Measurements from ENCODE around the gene RBM39. TPM values are rescaled to one million over a fixed set of nuclear protein-coding genes. Genes with fewer than 3 reads are reported as not detected.

Gene RBM39
- total and polyA plus RNA-seq, 9 of the 15 experiments (the other 6 are each of a cell fraction or from before 2014, with no cell fraction given), result 143 to 319 (median 228) TPM

DNA sequence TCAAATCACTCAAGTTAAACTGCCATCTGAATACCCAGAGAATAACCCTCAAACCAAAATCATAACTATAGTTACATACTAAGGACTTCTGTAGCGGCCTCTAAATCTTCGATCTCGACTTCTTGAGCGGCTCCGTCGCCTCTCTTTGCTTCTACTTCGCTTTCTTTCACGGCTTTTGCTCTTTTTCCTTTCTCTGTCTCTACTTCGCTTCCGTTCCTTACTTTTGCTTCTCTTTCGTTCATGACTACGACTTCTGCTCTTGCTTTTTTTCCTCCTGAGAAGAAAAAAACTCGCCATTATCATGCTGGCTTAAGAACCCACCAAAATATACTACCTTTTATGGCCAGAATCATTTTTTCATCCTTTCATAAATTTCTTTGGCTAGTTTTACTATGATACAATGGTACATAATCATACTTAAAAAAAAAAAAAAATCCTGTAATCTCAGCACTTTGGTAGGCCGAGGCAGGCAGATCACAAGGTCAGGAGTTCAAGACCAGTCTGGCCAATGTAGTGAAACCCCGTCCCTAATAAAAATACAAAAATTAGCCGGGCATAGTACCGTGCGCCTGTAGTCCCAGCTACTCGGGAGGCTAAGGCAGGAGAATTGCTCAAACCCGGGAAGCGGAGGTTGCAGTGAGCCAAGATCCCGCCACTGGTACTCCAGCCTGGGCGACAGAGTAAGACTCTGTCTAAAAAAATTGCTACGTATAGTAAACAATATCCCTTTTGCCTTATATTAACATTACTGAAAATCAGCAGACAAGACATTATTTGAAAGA, 10.0 kb downstream of the RBM39 start (continued):
- TF ChIP-seq E2F4 (CRISPR knock-in tag; IDR thresholded peaks at IDR 0.05; ENCODE audit: low read depth) (no peak), MNT (conservative IDR thresholded peaks at IDR 0.05) (no peak), ELF1 (tag; IDR thresholded peaks at IDR 0.05) (no peak), THRAP3 (IDR thresholded peaks at IDR 0.05; ENCODE audit: borderline replicate concordance) (0 out of 2 replicates have a peak, but pooled peaks have one; percentile 45), ETV1 (tag; conservative IDR thresholded peaks at IDR 0.05; ENCODE audit: low read depth) (no peak), UBTF (IDR thresholded peaks at IDR 0.05; ENCODE audit: borderline replicate concordance in 1 of 2, low read depth in 2 of 2, low read length in 2 of 2) (no peak), DNMT1 (IDR thresholded peaks at IDR 0.05) (no peak), HMGXB4 (CRISPR knock-in tag; IDR thresholded peaks at IDR 0.05) (no peak)
